GM18873 (cell line): Measurements from ENCODE around the gene GTPBP3.

Experiments used
- ATAC-seq: cut with Tn5 transposase; IDR thresholded peaks from one replicate; pipeline ENCODE4 v1.9.1; 2021; ENCODE audit warnings: mild to moderate bottlenecking, moderate library complexity, moderate number of reproducible peaks; ENCODE audit not compliant: unreplicated experiment, low FRiP score

Gene GTPBP3

GRCh38 chr19:17309198-17309964 is 28.0 kb upstream of the GTPBP3 start, which contains the start of gene DDA1:
DDA1 (plus strand) TSS chr19:17309563; CDS start chr19:17309655, 92 bp downstream.
- peak; percentile 46 for ATAC-seq

GRCh38 chr19:17309965-17310461 is 27.3 kb upstream of the GTPBP3 start:
- ATAC-seq = no peak

GRCh38 chr19:17311455-17312188 is 25.7 kb upstream of the GTPBP3 start:
- no peak for ATAC-seq

DNA sequence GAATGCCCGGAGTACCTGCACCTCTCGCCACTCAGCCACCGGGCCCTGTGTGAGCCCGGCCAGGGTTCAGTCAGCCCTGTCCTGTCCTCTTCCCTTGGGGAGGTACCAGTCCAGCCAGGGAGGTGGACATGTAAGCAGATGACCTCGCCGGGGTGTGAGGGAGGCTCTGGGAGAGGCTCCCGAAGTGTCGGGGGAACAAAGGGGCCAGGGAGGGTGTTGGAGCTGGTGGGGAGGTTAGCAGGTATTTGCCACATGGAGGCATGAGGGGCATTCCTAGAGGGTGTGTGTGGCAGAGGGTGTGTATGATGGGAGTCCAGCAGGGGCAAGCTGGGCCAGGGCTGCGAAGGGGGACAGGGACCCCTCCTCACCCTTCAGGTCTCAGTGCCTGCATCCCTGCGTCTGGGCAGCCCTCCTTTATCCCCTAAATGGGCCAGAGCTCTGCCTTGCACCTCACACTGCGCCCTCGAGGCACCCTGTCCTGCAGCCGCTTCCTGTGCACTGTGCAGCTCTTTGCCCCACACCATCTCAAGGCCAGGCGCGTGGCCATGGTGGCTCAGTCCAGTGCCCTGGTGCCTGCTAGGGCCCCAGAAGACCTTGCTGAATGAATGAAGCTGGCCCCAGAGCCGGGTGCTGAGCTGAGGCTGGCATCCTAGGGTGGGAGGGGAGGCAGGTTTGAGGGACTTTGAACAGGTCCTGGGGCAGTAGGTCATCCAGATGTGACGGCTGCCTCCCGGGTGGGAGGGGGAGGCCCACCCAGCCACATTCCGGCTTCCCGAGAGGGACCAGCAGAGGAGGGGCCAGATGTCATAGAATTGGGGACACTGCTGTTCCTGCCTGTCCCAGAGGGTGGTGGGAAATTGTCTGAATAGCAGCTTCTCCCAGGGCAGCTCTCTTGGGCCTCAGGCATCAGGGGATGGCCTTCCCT is 24.9 kb upstream of the GTPBP3 start:
- no peak for ATAC-seq

GRCh38 chr19:17314007-17314593 is 23.3 kb upstream of the GTPBP3 start:
- no peak for ATAC-seq

GRCh38 chr19:17318966-17319365 is 18.4 kb upstream of the GTPBP3 start:
- ATAC-seq = no peak

- no peak for ATAC-seq
These were observed 17.7 kb upstream of the GTPBP3 start for GRCh38 chr19:17319473-17320238.

- no peak for ATAC-seq
These were observed 16.9 kb upstream of the GTPBP3 start for GRCh38 chr19:17320435-17320834.

DNA sequence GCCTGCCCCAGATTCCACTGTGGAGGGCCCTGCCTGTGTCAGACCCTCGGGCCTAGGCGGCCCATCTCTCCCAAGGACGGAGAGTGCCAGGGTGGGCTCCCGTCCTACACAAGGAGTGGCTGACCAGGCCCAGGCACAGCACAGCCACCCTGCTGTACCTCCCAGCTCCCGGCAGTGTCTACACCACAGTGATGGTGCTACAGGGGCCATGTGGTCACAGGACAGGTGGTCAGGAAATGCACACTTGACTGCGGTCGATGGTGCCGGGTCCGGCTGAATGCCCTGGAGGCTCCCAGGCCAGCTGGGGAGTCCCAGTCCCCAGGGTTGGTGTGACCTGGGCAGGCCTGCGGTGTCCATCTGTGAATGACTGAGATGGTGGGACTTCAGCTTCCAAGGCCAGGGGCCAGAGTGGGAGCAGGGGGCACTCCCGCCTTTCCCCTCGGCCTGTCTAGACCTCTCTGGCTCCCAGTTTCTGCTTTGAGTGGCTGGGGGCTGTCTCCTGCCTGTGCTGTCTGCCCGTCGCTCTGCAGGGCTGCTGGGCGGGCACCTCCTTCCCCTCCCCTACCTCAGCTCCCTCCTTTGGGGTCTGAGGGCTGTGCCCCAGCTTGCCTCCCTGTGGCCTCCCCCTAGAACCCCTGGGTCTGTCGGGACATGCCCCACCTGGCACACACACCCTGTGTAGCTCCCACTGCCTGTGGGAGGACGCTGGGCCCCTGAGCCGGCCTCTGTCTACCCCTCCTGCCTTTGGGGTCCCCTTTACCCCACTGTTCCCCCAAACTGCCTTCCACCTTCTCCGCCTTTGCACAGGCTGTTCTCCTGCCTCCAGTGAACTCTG is 15.5 kb upstream of the GTPBP3 start:
- no peak for ATAC-seq

GRCh38 chr19:17322854-17323253 is 14.5 kb upstream of the GTPBP3 start:
- no peak for ATAC-seq

- no peak for ATAC-seq
These were observed 13.9 kb upstream of the GTPBP3 start for GRCh38 chr19:17323300-17323963.

DNA sequence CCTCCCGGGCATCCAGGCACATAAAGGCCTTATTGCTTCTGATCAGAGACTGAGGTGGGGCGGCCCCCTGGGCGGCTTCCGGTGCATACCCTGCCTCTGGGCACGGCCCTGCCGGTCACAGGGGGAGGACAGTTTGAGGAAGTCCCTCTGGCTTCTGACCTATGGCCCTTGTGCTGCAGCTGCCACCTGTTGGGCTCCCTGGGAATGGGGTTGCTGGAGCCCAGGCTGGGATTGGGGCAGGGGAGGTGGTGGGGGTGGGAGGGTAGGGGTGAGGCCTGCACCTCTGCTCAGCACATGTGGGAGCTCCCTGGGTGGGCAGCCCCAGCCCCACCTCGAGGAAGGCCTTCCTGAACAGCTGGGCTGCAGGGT is 13.4 kb upstream of the GTPBP3 start:
- no peak for ATAC-seq

DNA sequence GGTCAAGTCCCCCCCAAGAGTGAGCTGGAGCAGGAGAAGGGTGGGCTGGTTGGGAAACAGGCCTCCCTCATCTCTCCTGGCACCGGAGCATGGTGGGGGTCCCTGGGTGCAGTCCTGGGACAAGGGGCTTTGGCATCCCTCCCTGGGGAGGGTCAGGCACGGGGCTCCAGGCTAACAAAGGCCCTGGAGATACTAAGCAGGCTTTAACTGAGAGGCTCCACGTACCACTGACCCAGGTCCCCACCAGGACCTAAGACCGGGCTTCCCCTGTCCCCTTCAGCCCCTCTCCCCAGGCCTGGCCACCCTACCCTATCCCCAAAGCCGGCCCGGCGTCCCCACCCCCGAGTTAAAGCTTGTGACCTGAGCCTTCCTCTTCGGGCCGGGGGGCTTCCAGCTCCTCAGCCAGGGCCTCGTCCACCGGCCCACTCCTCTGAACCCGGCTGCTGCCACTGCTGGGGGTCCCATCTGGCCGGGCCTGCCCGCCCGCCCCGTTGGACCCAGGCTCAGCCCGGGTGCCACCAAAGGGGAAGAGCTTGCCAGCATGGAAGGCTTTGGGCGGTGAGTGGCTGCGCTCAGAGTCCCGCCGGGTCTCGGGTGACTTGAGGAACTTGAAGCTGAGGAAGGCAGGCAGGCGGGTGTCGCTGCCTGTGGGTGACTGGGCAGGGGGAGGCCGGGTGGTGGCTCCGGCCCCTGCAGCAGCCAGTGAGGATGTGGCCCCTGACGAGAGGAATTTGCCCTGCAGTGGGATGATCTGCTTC is 12.8 kb upstream of the GTPBP3 start:
- no peak for ATAC-seq

DNA sequence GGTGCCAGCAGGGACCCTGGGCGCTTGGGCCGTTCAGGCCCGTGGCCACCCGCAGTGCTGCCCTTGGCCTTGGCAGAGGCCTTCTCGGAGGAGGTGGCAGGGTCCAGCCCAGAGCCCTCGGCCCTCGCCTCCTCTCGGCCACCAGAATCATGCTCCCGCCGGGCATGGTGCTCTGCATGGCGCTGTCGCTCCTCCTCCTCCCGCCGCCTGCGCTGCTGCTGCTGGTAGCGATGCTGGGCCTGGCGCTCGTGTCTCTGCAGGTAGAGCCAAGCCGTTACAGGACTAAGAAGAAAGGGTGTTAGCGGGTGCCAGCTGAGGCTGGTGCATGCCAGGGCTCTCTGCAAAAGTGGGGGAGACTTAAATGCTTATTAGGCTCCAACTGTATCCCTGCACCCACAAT is 12.2 kb upstream of the GTPBP3 start:
- no peak for ATAC-seq

- no peak for ATAC-seq
These were observed 11.3 kb upstream of the GTPBP3 start for GRCh38 chr19:17325881-17326594.

DNA sequence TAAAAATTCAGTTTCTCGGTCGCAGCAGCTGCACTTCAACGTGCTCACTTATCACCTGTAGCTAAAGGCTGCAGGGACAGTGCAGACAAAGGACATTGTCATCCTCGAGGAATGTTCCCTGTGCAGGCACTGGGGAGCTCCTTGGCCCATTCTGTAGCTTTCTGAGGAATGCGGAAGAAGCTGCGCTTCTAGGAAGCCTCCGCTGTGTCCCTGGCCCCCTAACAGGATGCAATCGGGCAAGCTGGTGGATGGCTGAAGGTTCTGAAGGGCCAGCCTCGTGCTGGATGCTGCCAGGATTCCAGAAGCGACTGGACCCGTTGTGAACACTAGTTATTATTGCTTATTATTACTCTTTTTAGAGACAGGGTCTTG is 10.8 kb upstream of the GTPBP3 start:
- no peak for ATAC-seq

GRCh38 chr19:17327068-17327653 is 10.2 kb upstream of the GTPBP3 start:
- ATAC-seq = no peak
